ENCODE results near the gene DMRTC2. TPM values are rescaled to one million over a fixed set of nuclear protein-coding genes. Genes with fewer than 3 reads are reported as not detected.

DMRTC2 gene
- total and polyA plus RNA-seq, 2 of the 13 experiments (the other 11 are each of a cell fraction or from before 2014, with no cell fraction given), result not detected

DNA sequence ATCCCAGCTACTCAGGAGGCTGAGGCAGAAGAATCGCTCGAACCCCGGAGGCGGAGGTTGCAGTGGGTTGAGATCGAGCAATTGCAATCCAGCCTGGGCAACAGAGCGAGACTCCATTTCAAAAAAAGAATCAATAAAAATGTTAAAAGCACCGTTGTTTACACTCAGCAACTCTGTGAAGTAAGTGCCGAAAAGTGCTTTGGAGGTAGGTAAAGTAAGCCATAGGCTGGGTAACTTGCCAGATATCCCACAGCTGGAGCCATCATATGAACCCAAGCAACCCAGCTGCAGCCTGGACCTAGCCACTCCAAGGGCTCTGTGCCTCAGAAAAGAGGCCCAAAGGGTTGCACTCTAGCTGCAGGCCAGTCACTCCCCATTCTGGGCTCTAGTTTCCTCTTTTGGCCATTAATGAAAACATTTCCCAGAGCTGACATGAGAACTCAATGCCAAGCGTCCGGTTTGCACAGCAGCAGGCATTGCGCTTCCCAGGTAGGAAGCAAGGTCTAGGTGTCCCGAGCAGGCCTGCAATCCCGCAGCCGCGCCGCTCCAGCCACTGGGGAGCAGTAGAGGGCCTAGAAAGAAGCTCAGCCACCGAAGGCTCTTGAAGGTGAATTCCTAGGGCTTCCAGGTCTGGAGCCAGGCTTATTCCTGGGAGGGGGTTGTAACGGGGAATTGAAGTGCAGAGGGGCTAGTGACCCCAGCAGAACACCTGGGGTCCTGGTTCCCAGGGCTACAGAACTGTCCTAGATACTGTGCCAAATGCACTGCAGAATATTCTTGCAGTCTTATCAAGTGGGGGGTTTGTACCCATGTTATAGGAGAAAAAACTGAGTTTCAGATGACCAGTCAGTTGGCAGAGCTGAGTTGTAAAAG is 28.2 kb downstream of the DMRTC2 start (continued):
- TF ChIP-seq ZFY (CRISPR knock-in tag; IDR thresholded peaks at IDR 0.05) (peak; percentile 57), MBNL3 (CRISPR knock-in tag; conservative IDR thresholded peaks at IDR 0.05) (no peak), ZNF546 (CRISPR knock-in tag; conservative IDR thresholded peaks at IDR 0.05) (no peak), CBX2 (IDR thresholded peaks at IDR 0.05; ENCODE audit: low read depth, low read length) (no peak), CBX2 (CRISPR knock-in tag; IDR thresholded peaks at IDR 0.05; ENCODE audit: low read depth) (no peak), ZNF207 (IDR thresholded peaks at IDR 0.05; ENCODE audit: borderline replicate concordance) (no peak), RBM22 (optimal IDR thresholded peaks at IDR 0.05; ENCODE audit: low read length) (peak; percentile 99), AGO2 (optimal IDR thresholded peaks at IDR 0.05; ENCODE audit: low read depth, low read length) (peak; percentile 91), SALL1 (CRISPR knock-in tag; IDR thresholded peaks at IDR 0.05) (peak; percentile 35; the same call in 1 of the 2 replicates), EED (CRISPR knock-in tag; IDR thresholded peaks at IDR 0.05) (no peak), ZNF629 (CRISPR knock-in tag; conservative IDR thresholded peaks at IDR 0.05) (peak; percentile 67), ZNF703 (CRISPR knock-in tag; IDR thresholded peaks at IDR 0.05; ENCODE audit: borderline replicate concordance) (peak; percentile 46; the same call in 1 of the 2 replicates)
- TF ChIP-seq, protein P1, sequence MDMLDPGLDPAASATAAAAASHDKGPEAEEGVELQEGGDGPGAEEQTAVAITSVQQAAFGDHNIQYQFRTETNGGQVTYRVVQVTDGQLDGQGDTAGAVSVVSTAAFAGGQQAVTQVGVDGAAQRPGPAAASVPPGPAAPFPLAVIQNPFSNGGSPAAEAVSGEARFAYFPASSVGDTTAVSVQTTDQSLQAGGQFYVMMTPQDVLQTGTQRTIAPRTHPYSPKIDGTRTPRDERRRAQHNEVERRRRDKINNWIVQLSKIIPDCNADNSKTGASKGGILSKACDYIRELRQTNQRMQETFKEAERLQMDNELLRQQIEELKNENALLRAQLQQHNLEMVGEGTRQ (IDR thresholded peaks at IDR 0.05; ENCODE audit: low read depth, low read length), result no peak
- TF ChIP-seq, protein P1 (CRISPR knock-in tag; IDR thresholded peaks at IDR 0.05; ENCODE audit: borderline replicate concordance), result no peak
- TF ChIP-seq, protein P2, sequence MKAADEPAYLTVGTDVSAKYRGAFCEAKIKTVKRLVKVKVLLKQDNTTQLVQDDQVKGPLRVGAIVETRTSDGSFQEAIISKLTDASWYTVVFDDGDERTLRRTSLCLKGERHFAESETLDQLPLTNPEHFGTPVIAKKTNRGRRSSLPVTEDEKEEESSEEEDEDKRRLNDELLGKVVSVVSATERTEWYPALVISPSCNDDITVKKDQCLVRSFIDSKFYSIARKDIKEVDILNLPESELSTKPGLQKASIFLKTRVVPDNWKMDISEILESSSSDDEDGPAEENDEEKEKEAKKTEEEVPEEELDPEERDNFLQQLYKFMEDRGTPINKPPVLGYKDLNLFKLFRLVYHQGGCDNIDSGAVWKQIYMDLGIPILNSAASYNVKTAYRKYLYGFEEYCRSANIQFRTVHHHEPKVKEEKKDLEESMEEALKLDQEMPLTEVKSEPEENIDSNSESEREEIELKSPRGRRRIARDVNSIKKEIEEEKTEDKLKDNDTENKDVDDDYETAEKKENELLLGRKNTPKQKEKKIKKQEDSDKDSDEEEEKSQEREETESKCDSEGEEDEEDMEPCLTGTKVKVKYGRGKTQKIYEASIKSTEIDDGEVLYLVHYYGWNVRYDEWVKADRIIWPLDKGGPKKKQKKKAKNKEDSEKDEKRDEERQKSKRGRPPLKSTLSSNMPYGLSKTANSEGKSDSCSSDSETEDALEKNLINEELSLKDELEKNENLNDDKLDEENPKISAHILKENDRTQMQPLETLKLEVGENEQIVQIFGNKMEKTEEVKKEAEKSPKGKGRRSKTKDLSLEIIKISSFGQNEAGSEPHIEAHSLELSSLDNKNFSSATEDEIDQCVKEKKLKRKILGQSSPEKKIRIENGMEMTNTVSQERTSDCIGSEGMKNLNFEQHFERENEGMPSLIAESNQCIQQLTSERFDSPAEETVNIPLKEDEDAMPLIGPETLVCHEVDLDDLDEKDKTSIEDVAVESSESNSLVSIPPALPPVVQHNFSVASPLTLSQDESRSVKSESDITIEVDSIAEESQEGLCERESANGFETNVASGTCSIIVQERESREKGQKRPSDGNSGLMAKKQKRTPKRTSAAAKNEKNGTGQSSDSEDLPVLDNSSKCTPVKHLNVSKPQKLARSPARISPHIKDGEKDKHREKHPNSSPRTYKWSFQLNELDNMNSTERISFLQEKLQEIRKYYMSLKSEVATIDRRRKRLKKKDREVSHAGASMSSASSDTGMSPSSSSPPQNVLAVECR (CRISPR knock-in tag; IDR thresholded peaks at IDR 0.05; ENCODE audit: borderline replicate concordance), result no peak
- TF ChIP-seq, protein P3, sequence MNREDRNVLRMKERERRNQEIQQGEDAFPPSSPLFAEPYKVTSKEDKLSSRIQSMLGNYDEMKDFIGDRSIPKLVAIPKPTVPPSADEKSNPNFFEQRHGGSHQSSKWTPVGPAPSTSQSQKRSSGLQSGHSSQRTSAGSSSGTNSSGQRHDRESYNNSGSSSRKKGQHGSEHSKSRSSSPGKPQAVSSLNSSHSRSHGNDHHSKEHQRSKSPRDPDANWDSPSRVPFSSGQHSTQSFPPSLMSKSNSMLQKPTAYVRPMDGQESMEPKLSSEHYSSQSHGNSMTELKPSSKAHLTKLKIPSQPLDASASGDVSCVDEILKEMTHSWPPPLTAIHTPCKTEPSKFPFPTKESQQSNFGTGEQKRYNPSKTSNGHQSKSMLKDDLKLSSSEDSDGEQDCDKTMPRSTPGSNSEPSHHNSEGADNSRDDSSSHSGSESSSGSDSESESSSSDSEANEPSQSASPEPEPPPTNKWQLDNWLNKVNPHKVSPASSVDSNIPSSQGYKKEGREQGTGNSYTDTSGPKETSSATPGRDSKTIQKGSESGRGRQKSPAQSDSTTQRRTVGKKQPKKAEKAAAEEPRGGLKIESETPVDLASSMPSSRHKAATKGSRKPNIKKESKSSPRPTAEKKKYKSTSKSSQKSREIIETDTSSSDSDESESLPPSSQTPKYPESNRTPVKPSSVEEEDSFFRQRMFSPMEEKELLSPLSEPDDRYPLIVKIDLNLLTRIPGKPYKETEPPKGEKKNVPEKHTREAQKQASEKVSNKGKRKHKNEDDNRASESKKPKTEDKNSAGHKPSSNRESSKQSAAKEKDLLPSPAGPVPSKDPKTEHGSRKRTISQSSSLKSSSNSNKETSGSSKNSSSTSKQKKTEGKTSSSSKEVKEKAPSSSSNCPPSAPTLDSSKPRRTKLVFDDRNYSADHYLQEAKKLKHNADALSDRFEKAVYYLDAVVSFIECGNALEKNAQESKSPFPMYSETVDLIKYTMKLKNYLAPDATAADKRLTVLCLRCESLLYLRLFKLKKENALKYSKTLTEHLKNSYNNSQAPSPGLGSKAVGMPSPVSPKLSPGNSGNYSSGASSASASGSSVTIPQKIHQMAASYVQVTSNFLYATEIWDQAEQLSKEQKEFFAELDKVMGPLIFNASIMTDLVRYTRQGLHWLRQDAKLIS (CRISPR knock-in tag; IDR thresholded peaks at IDR 0.05), result no peak
